Neural progenitor cell (in vitro differentiated cells): ENCODE measurements around the gene RAD51B. TPM values are rescaled to one million over a fixed set of nuclear protein-coding genes. Genes with fewer than 3 reads are reported as not detected.
"Not testable (repeated sequence)": the region's sequence is repeated elsewhere in the genome, so short reads cannot be mapped to it uniquely, and the experiment has no call there.

ENCODE experiments used
- DNase-seq: peaks from one replicate; pipeline ENCODE4 v3.0.0-alpha.2; 2016; ENCODE audit warnings: low spot score
- H2AFZ ChIP-seq: fragments of 200-600 bp; sonication (generic); replicated peaks from 2 replicates; pipeline ENCODE4 v1.6.1; 2016; ENCODE audit warnings: antibody characterized with exemption
- H3F3A ChIP-seq: fragments of 200-600 bp; sonication (generic); 2 replicates; pipeline ENCODE4 v1.6.1; 2016; ENCODE audit warnings: antibody characterized with exemption, low read depth
- H3K27ac ChIP-seq: fragments of 200-600 bp; sonication (generic); 2 replicates; pipeline ENCODE4 v1.5.1; 2016; ENCODE audit warnings: mild to moderate bottlenecking
- H3K27me3 ChIP-seq: fragments of 200-600 bp; sonication (generic); 2 replicates; pipeline ENCODE4 v1.6.1; 2016; ENCODE audit warnings: mild to moderate bottlenecking, moderate library complexity
- H3K36me3 ChIP-seq: fragments of 200-600 bp; sonication (generic); 2 replicates; pipeline ENCODE4 v1.5.1; 2016
- H3K4me1 ChIP-seq: fragments of 200-600 bp; sonication (generic); 2 replicates; pipeline ENCODE4 v1.6.1; 2016; ENCODE audit warnings: mixed run types
- H3K4me2 ChIP-seq: fragments of 200-600 bp; sonication (generic); 2 replicates; pipeline ENCODE4 v1.6.1; 2016
- H3K4me3 ChIP-seq: fragments of 200-600 bp; sonication (generic); 2 replicates; pipeline ENCODE4 v1.5.1; 2016
- H3K79me2 ChIP-seq: fragments of 200-600 bp; sonication (generic); 2 replicates; pipeline ENCODE4 v1.6.1; 2016; ENCODE audit warnings: low read depth
- H3K9ac ChIP-seq: fragments of 200-600 bp; sonication (generic); 2 replicates; pipeline ENCODE4 v1.6.1; 2016
- H3K9me3 ChIP-seq: fragments of 200-600 bp; sonication (generic); 2 replicates; pipeline ENCODE4 v1.5.1; 2016; ENCODE audit warnings: low read depth
- H4K20me1 ChIP-seq: fragments of 200-600 bp; sonication (generic); 2 replicates; pipeline ENCODE4 v1.6.1; 2016; ENCODE audit warnings: low read depth
- H3K27ac Mint-ChIP-seq: 3 replicates; pipeline ENCODE4 v1.8.0; 2021; ENCODE audit warnings: mixed read lengths
- H3K27me3 Mint-ChIP-seq: 2 replicates; pipeline ENCODE4 v1.8.0; 2022; ENCODE audit warnings: low read depth, mild to moderate bottlenecking, inconsistent platforms, moderate library complexity, mixed read lengths; ENCODE audit not compliant: insufficient read depth
- H3K36me3 Mint-ChIP-seq: 3 replicates; pipeline ENCODE4 v1.8.0; 2021; ENCODE audit warnings: mixed read lengths
- H3K4me1 Mint-ChIP-seq: 3 replicates; pipeline ENCODE4 v1.8.0; 2021; ENCODE audit warnings: mixed read lengths
- H3K4me3 Mint-ChIP-seq: 3 replicates; pipeline ENCODE4 v1.8.0; 2021; ENCODE audit warnings: mild to moderate bottlenecking, moderate library complexity, mixed read lengths
- H3K9me3 Mint-ChIP-seq: 3 replicates; pipeline ENCODE4 v1.8.0; 2020; ENCODE audit warnings: mixed read lengths
- EZH2 ChIP-seq: fragments of 200-600 bp; sonication (generic); IDR thresholded peaks from 2 replicates; pipeline ENCODE4 v1.6.1; 2017; ENCODE audit warnings: antibody characterized with exemption, mild to moderate bottlenecking, moderate library complexity
- EZH2phosphoT487 ChIP-seq: fragments of 200-600 bp; sonication (generic); IDR thresholded peaks from 2 replicates; pipeline ENCODE4 v1.6.1; 2017; ENCODE audit warnings: antibody characterized with exemption
- total RNA-seq: library from RNA; depleted of rRNA; stranded (reverse); fragments of >200 nt; gene quantifications from 2 replicates; pipeline ENCODE4 v1.2.3, GENCODE V29; 2015; ENCODE audit warnings: low replicate concordance
- TF ChIP-seq, protein P1 (sequence below): fragments of 200-600 bp; sonication (generic); IDR thresholded peaks from 2 replicates; pipeline ENCODE4 v1.5.1; 2017; ENCODE audit warnings: antibody characterized with exemption, mild to moderate bottlenecking

RAD51B gene
- total RNA-seq, 1 donor from 2014 or later = 50.5 TPM

DNA sequence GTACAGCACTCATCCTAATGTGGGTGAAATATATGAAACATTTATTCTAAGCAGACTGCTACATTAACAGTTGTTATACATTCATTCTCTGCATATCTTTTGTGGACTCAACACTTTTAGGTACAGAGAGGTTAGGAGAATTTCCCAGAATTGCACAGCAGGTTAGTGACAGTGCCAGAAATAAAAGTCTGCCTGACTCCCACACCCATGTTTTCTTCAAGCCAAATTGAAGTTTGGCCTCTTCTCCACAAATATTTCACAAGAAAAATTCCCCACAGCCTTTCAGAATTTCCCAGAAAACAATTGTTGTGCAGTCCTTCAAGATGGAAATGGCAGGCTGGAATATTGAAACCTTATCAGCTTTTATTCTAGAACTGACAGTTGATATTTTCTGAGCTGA, 464.8 kb downstream of the RAD51B start:
- Histone ChIP-seq H3K4me2 (no peak overlapping the region), H3K4me3 (no peak overlapping the region), H3F3A (no peaks in the 10 kb centered on the region), H4K20me1 (no peaks in the 10 kb centered on the region), H3K27ac (no peak overlapping the region), H3K9me3 (no peaks in the 10 kb centered on the region), H3K27me3 (no peaks in the 10 kb centered on the region), H3K9ac (no peak overlapping the region), H2AFZ (no peak overlapping the region), H3K79me2 (no peaks in the 10 kb centered on the region), H3K36me3 (no peaks in the 10 kb centered on the region), H3K4me1 (peaks cover 29% of the 10 kb centered on the region)
- no peak overlapping the region for H3K4me3 Mint-ChIP-seq
- peaks cover 7% of the 10 kb centered on the region for H3K27me3 Mint-ChIP-seq
- peaks cover 44% of the 10 kb centered on the region for H3K4me1 Mint-ChIP-seq
- TF ChIP-seq, protein P1, sequence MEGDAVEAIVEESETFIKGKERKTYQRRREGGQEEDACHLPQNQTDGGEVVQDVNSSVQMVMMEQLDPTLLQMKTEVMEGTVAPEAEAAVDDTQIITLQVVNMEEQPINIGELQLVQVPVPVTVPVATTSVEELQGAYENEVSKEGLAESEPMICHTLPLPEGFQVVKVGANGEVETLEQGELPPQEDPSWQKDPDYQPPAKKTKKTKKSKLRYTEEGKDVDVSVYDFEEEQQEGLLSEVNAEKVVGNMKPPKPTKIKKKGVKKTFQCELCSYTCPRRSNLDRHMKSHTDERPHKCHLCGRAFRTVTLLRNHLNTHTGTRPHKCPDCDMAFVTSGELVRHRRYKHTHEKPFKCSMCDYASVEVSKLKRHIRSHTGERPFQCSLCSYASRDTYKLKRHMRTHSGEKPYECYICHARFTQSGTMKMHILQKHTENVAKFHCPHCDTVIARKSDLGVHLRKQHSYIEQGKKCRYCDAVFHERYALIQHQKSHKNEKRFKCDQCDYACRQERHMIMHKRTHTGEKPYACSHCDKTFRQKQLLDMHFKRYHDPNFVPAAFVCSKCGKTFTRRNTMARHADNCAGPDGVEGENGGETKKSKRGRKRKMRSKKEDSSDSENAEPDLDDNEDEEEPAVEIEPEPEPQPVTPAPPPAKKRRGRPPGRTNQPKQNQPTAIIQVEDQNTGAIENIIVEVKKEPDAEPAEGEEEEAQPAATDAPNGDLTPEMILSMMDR = no peak
- TF ChIP-seq EZH2phosphoT487 (no peak), EZH2 (no peak)
- no peaks in the 10 kb centered on the region for H3K36me3 Mint-ChIP-seq
- DNase-seq = no peak
- no peak overlapping the region for H3K27ac Mint-ChIP-seq
- H3K9me3 Mint-ChIP-seq = no peaks in the 10 kb centered on the region

DNA sequence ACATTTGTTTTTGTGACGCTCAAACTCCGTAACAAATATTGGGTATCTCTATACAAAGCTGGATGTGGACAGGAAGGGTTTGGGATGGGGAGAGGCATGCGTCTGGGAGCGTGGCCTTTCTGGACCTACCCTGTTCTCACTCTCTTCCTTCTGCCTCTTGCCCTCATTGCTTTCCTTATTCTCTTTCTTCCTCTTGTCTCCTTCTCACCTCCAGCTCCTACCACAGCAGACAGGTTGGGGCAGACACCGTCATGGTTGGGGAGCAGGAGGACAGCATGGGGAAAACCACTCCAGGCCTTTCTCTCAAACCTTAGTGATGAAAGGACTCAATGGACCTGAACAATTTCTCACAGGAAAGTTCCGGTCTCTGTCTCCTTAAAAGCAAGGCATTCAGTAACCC, 465.3 kb downstream of the RAD51B start:
- no peaks in the 10 kb centered on the region for H3K9me3 Mint-ChIP-seq
- peaks cover 29% of the 10 kb centered on the region for H3K4me1 ChIP-seq
- no peak overlapping the region for H2AFZ ChIP-seq
- no peaks in the 10 kb centered on the region for H4K20me1 ChIP-seq
- H3K4me1 Mint-ChIP-seq = peaks cover 44% of the 10 kb centered on the region
- TF ChIP-seq EZH2phosphoT487 (no peak), EZH2 (no peak)
- H3K4me3 ChIP-seq = no peak overlapping the region
- H3K27ac ChIP-seq = no peak overlapping the region
- no peak overlapping the region for H3K4me3 Mint-ChIP-seq
- H3K9me3 ChIP-seq = no peaks in the 10 kb centered on the region
- H3K36me3 Mint-ChIP-seq = no peaks in the 10 kb centered on the region
- H3K79me2 ChIP-seq = no peaks in the 10 kb centered on the region
- H3F3A ChIP-seq = no peaks in the 10 kb centered on the region
- H3K27me3 Mint-ChIP-seq = peaks cover 7% of the 10 kb centered on the region
- no peak for DNase-seq
- no peak overlapping the region for H3K4me2 ChIP-seq
- H3K27me3 ChIP-seq = no peaks in the 10 kb centered on the region
- peak overlapping the region; percentile 74 for H3K27ac Mint-ChIP-seq
- H3K9ac ChIP-seq = no peak overlapping the region
- no peaks in the 10 kb centered on the region for H3K36me3 ChIP-seq

DNA sequence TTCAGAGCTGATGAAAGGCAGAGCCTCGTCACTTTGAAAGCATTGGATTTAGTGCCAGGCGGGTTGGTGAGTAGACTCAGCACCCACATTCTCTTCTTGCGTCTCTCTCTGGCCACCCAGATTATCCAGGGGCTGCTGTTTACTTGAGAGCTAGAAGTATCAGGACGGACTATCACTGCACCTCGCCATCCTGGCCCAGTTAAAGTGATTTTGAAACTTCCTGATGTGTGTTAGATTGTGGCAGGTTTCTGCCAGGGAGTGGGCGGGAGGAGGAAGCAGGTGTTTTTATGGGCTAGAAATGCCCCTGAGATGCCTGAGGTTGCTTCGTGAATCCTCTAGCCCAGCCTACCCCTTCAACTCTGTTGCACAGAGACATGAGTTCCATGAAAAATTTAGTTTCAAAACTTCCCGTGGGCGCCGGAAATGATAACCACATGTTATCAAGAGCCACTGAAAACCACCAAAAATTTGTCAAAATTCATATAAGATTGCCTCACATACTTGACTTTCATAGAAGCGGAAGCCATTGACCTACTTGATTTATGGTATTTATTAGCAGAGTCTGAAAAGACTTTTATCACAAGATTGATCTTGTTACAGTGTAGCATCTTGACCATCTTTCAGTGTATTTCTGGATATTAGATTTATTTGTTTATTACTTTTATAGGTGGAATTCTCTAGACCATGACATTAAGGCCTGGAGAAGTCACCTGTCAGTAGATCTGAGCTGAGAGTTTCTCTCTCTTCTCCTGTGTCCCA, 466.0 kb downstream of the RAD51B start:
- H3K36me3 ChIP-seq = no peaks in the 10 kb centered on the region
- Mint-ChIP-seq H3K27ac (peak overlapping the region; percentile 74), H3K9me3 (no peaks in the 10 kb centered on the region), H3K4me1 (peaks cover 44% of the 10 kb centered on the region), H3K27me3 (peaks cover 7% of the 10 kb centered on the region), H3K36me3 (no peaks in the 10 kb centered on the region), H3K4me3 (no peak overlapping the region)
- peaks cover 29% of the 10 kb centered on the region for H3K4me1 ChIP-seq
- DNase-seq = no peak
- H3K4me2 ChIP-seq = no peak overlapping the region
- H4K20me1 ChIP-seq = no peaks in the 10 kb centered on the region
- H3K9me3 ChIP-seq = no peaks in the 10 kb centered on the region
- no peaks in the 10 kb centered on the region for H3K79me2 ChIP-seq
- TF ChIP-seq EZH2 (no peak), EZH2phosphoT487 (no peak)
- TF ChIP-seq, protein P1 = no peak
- H3K9ac ChIP-seq = no peak overlapping the region
- no peaks in the 10 kb centered on the region for H3F3A ChIP-seq
- H3K27ac ChIP-seq = no peak overlapping the region
- no peaks in the 10 kb centered on the region for H3K27me3 ChIP-seq
- no peak overlapping the region for H3K4me3 ChIP-seq
- H2AFZ ChIP-seq = no peak overlapping the region

DNA sequence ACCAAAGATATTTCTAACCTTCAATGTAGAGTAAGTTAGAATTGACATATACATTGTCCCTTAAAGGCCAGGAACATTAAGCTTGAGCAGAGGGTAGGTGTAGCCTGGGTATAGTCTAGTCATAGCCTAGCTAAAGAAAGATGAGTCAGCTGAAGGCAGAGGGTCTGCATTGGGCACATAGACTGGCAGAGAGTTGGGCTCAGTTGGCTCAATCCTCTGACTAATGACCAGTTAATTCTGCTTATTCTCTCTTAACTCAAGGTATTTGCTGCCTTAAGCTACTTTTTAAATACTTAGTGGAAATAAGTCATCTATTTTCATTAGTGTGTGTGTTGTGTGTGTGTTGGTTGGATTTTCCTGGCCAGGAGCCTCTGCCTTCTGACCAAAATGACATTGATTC, 467.1 kb downstream of the RAD51B start:
- Histone ChIP-seq H3K79me2 (no peaks in the 10 kb centered on the region), H3K36me3 (no peaks in the 10 kb centered on the region), H3K9me3 (no peaks in the 10 kb centered on the region), H3K4me3 (no peak overlapping the region), H4K20me1 (no peaks in the 10 kb centered on the region), H3K9ac (no peak overlapping the region), H3K4me2 (no peak overlapping the region), H3K4me1 (peaks cover 29% of the 10 kb centered on the region), H2AFZ (no peak overlapping the region), H3F3A (no peaks in the 10 kb centered on the region), H3K27ac (no peak overlapping the region), H3K27me3 (no peaks in the 10 kb centered on the region)
- DNase-seq = no peak
- Mint-ChIP-seq H3K36me3 (no peaks in the 10 kb centered on the region), H3K4me1 (peaks cover 45% of the 10 kb centered on the region), H3K27ac (no peak overlapping the region), H3K27me3 (peaks cover 7% of the 10 kb centered on the region), H3K4me3 (no peak overlapping the region), H3K9me3 (no peaks in the 10 kb centered on the region)
- no peak for TF ChIP-seq EZH2phosphoT487
- no peak for TF ChIP-seq EZH2
- TF ChIP-seq, protein P1 = no peak

DNA sequence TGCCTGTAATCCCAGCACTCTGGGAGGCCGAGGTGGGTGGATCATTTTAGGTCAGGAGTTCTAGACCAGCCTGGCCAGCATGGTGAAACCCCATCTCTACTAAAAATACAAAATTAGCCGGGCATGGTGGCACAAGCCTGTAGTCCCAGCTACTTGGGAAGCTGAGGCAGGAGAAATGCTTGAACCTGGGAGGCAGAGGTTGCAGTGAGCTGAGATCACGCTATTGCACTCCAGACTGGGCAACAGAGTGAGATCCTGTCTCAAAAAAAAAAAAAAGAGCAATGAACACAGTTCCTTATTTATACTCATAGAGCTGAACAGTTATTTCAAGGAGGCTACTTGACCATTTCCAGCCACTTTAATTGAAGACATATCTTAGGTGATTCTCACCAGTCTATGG, 469.9 kb downstream of the RAD51B start:
- H3K9ac ChIP-seq, H3F3A ChIP-seq, H3K36me3 ChIP-seq, H3K27me3 ChIP-seq, H3K27ac Mint-ChIP-seq, H4K20me1 ChIP-seq, H3K4me3 ChIP-seq, H3K27me3 Mint-ChIP-seq, H3K4me3 Mint-ChIP-seq, H2AFZ ChIP-seq, H3K9me3 Mint-ChIP-seq, H3K27ac ChIP-seq, H3K9me3 ChIP-seq, DNase-seq, H3K36me3 Mint-ChIP-seq, H3K4me2 ChIP-seq, H3K79me2 ChIP-seq: not testable (repeated sequence)
- peaks cover 48% of the 10 kb centered on the region for H3K4me1 Mint-ChIP-seq
- H3K4me1 ChIP-seq = peaks cover 18% of the 10 kb centered on the region
